HCT116 (cell line): ENCODE data around the gene PBXIP1. TPM values are rescaled to one million over a fixed set of nuclear protein-coding genes. Genes with fewer than 3 reads are reported as not detected.

ENCODE experiments used
- ATAC-seq: fragments of 200-7000 bp; cut with Tn5 transposase; 2 replicates; pipeline ENCODE4 v1.9.1; 2020; ENCODE audit warnings: mild to moderate bottlenecking, moderate library complexity
- BruUV-seq: library from RNA; stranded (reverse); fragments of 400-500 nt; replicated peaks from 2 replicates; lab custom pipeline; 2021; lab: Mats Ljungman, UMichigan
- CTCF ChIA-PET: fragments of 300-600 bp; sonication (Branson Sonifier 250); formaldehyde crosslinking; loops from one replicate; lab custom pipeline; 2021; ENCODE audit warnings: antibody characterized with exemption; lab: Charles Lee
- POLR2A ChIA-PET: fragments of 300-600, 350-600 bp; sonication (Branson Sonifier 250); formaldehyde crosslinking; loops from one replicate; lab custom pipeline; 2021; ENCODE audit warnings: antibody characterized with exemption; lab: Charles Lee
- RAD21 ChIA-PET, 2 experiments: fragments of 300-600 bp; sonication (Branson Sonifier 250); formaldehyde crosslinking; loops; one replicate each; lab custom pipeline; 2023; ENCODE audit warnings: low total read pairs in 2 of 2; ENCODE audit not compliant: uncharacterized antibody in 2 of 2, unreplicated experiment in 2 of 2, low non-redundant PET in 1 of 2; lab: Charles Lee
- DNase-seq: peaks from one replicate; pipeline ENCODE4 v3.0.0-alpha.2; 2010; ENCODE audit warnings: low read depth, low spot score
- H2AFZ ChIP-seq: fragments of 200-600 bp; shearing (Covaris generic), sonication (generic); 2 replicates; pipeline ENCODE4 v1.6.1; 2017; ENCODE audit warnings: low read depth, mixed run types, mixed read lengths, antibody characterized with exemption, low read length; ENCODE audit not compliant: poor library complexity, severe bottlenecking
- H3K27ac ChIP-seq: 2 replicates; pipeline ENCODE4 v1.5.1; 2012; ENCODE audit warnings: low read depth, low read length
- H3K27me3 ChIP-seq: fragments of 200-600 bp; sonication (generic); 2 replicates; pipeline ENCODE4 v1.6.1; 2016; ENCODE audit warnings: mixed run types, low read length, mixed read lengths; ENCODE audit not compliant: insufficient read depth
- H3K36me3 ChIP-seq, 2 experiments: fragments of 200-500 bp in 1 of 2; fragments of 200-600 bp in 1 of 2; sonication (Bioruptor generic) in 1 of 2; sonication (generic) in 1 of 2; 2 replicates each; pipeline versions ENCODE4 v1.5.1 to v1.6.1; 2014 to 2016; ENCODE audit warnings: low read length in 2 of 2, inconsistent platforms in 1 of 2, mixed read lengths in 1 of 2, mixed run types in 1 of 2; ENCODE audit not compliant: insufficient read depth in 2 of 2, control insufficient read depth in 1 of 2
- H3K4me1 ChIP-seq, 2 experiments: fragments of 200-600 bp in 1 of 2; sonication (generic) in 1 of 2; 2 replicates each; pipeline versions ENCODE4 v1.5.1 to v1.6.1; 2012 to 2017; ENCODE audit warnings: low read length in 2 of 2, inconsistent platforms in 1 of 2, mild to moderate bottlenecking in 1 of 2, mixed read lengths in 1 of 2, mixed run types in 1 of 2, moderate library complexity in 1 of 2; ENCODE audit not compliant: insufficient read depth in 2 of 2, control insufficient read depth in 1 of 2
- H3K4me2 ChIP-seq: fragments of 200-600 bp; sonication (generic); 2 replicates; pipeline ENCODE4 v1.6.1; 2017; ENCODE audit warnings: mixed run types, low read length, mixed read lengths
- H3K4me3 ChIP-seq, 2 experiments: fragments of 200-600 bp in 1 of 2; sonication (generic) in 1 of 2; replicated peaks in 1 of 2; 2 replicates each; pipeline ENCODE4 v1.5.1; 2011 to 2016; ENCODE audit warnings: low read length in 2 of 2, control low read depth in 1 of 2, low read depth in 1 of 2, mild to moderate bottlenecking in 1 of 2, mixed read lengths in 1 of 2, mixed run types in 1 of 2
- H3K79me2 ChIP-seq: fragments of 200-600 bp; sonication (generic); 2 replicates; pipeline ENCODE4 v1.6.1; 2017; ENCODE audit warnings: mild to moderate bottlenecking, mixed run types, low read length, moderate library complexity, mixed read lengths; ENCODE audit not compliant: insufficient read depth
- H3K9ac ChIP-seq: fragments of 200-600 bp; sonication (generic); 2 replicates; pipeline ENCODE4 v1.6.1; 2016; ENCODE audit warnings: low read length, mixed read lengths
- H3K9me2 ChIP-seq: fragments of 200-600 bp; sonication (generic), shearing (Covaris generic); 2 replicates; pipeline ENCODE4 v1.6.1; 2017; ENCODE audit warnings: mixed run types, mild to moderate bottlenecking, moderate library complexity; ENCODE audit not compliant: insufficient read depth
- H3K9me3 ChIP-seq, 2 experiments: fragments of 200-500 bp in 1 of 2; fragments of 200-600 bp in 1 of 2; sonication (Bioruptor generic) in 1 of 2; sonication (generic) in 1 of 2; 2 replicates each; pipeline ENCODE4 v1.6.1; 2014 to 2017; ENCODE audit warnings: low read length in 2 of 2, mixed read lengths in 2 of 2, inconsistent platforms in 1 of 2, low read depth in 1 of 2, mild to moderate bottlenecking in 1 of 2, mixed run types in 1 of 2, moderate library complexity in 1 of 2; ENCODE audit not compliant: control insufficient read depth in 1 of 2, insufficient read depth in 1 of 2
- H4K20me1 ChIP-seq: fragments of 200-600 bp; sonication (generic), shearing (Covaris generic); 2 replicates; pipeline ENCODE4 v1.6.1; 2017; ENCODE audit warnings: mixed run types, mild to moderate bottlenecking, moderate library complexity; ENCODE audit not compliant: insufficient read depth
- CBX3 ChIP-seq: IDR thresholded peaks from 2 replicates; pipeline ENCODE4 v1.6.1; 2012; ENCODE audit warnings: low read depth
- ELF1 ChIP-seq: IDR thresholded peaks from 2 replicates; pipeline ENCODE4 v1.6.1; 2012; ENCODE audit warnings: low read depth, borderline replicate concordance
- EZH2 ChIP-seq: fragments of 200-600 bp; sonication (generic); IDR thresholded peaks from 2 replicates; pipeline ENCODE4 v1.6.1; 2017; ENCODE audit warnings: antibody characterized with exemption, mixed run types
- FOSL1 ChIP-seq: IDR thresholded peaks from 2 replicates; pipeline ENCODE4 v1.6.1; 2012; ENCODE audit warnings: low read depth
- JUND ChIP-seq: IDR thresholded peaks from 2 replicates; pipeline ENCODE4 v1.6.1; 2012
- POLR2AphosphoS5 ChIP-seq: IDR thresholded peaks from 2 replicates; pipeline ENCODE4 v1.6.1; 2011; ENCODE audit warnings: mild to moderate bottlenecking, low read depth, low read length, moderate library complexity
- SRF ChIP-seq: IDR thresholded peaks from 2 replicates; pipeline ENCODE4 v1.6.1; 2012; ENCODE audit warnings: low read depth
- TCF7L2 ChIP-seq: IDR thresholded peaks from 2 replicates; pipeline ENCODE4 v1.7.0; 2011; ENCODE audit warnings: borderline replicate concordance, inconsistent platforms; ENCODE audit not compliant: insufficient read depth, insufficient read length; ENCODE audit errors: extremely low read depth
- ZNF274 ChIP-seq: fragments of 200-500 bp; sonication (Bioruptor generic); IDR thresholded peaks from 2 replicates; pipeline ENCODE4 v1.6.1; 2014; ENCODE audit warnings: mild to moderate bottlenecking, low read depth, low read length, inconsistent platforms
- intact Hi-C: fragments of 100-400 bp; cut with micrococcal nuclease; formaldehyde crosslinking; loops from 2 replicates; pipeline ENCODE4 v1.10.0; 2022
- total RNA-seq: library from RNA; stranded (reverse); gene quantifications from one replicate; pipeline ENCODE4 v1.2.1, GENCODE V29; 2021; ENCODE audit not compliant: unreplicated experiment
- TF ChIP-seq, protein P1 (sequence below): IDR thresholded peaks from 2 replicates; pipeline ENCODE4 v1.6.1; 2012
- TF ChIP-seq, protein P2 (sequence below): IDR thresholded peaks from 2 replicates; pipeline ENCODE4 v1.6.1; 2011; ENCODE audit warnings: mild to moderate bottlenecking, low read length, moderate library complexity; ENCODE audit not compliant: insufficient replicate concordance; ENCODE audit errors: extremely low read depth
- TF ChIP-seq, protein P3 (sequence below): IDR thresholded peaks from 2 replicates; pipeline ENCODE4 v1.6.1; 2012; ENCODE audit warnings: low read depth

The PBXIP1 gene
- total RNA-seq, 1 experiment from 2014 or later: 12.6 TPM

DNA sequence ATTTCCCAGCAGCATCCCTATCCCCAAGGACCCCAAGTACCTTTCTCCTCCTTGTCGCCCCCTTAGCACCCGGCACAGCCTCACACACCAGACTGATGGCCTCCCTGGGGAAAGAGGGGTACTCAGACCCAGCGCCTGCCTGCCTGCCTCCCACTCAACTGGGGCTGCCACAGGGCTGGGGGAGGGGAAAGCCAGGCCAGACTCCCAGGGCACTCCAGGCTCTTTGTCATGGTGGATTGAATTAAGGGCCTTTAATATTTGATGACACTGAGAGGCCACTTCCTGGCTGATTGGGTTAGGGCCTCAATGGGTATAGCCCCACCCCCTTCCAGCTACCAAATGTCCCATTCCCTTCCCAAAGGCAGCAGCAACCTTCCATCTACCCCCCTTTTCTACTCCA is 12.8 kb upstream of the PBXIP1 start:
- ATAC-seq: no peak
- ChIA-PET CTCF (no interaction called here), RAD21 (no interaction called here), POLR2A (no interaction called here)
- Histone ChIP-seq H3K4me3 (no peak overlapping the region), H3K9ac (no peak overlapping the region; the same call in 1 of the 2 replicates), H3K4me1 (peaks cover 33 to 61% of the 10 kb centered on the region in 2 experiments), H2AFZ (no peak overlapping the region), H3K79me2 (peaks cover 80% of the 10 kb centered on the region), H3K9me3 (no peaks in the 10 kb centered on the region), H4K20me1 (no peaks in the 10 kb centered on the region), H3K36me3 (peaks cover 23 to 48% of the 10 kb centered on the region in 2 experiments; a peak in 3 of 4 replicates), H3K27ac (peak overlapping the region; percentile 86; the same call in 1 of the 2 replicates), H3K4me2 (peak overlapping the region; percentile 90; the same call in 1 of the 2 replicates), H3K27me3 (no peaks in the 10 kb centered on the region), H3K9me2 (no peaks in the 10 kb centered on the region)
- TF ChIP-seq FOSL1 (no peak), ELF1 (no peak), CBX3 (no peak), JUND (no peak), POLR2AphosphoS5 (no peak), ZNF274 (no peak), EZH2 (no peak)
- TF ChIP-seq, protein P1, sequence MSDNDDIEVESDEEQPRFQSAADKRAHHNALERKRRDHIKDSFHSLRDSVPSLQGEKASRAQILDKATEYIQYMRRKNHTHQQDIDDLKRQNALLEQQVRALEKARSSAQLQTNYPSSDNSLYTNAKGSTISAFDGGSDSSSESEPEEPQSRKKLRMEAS: no peak
- intact Hi-C loops: no loop called here
- no TSS peak for BruUV-seq
- DNase-seq: no peak

DNA sequence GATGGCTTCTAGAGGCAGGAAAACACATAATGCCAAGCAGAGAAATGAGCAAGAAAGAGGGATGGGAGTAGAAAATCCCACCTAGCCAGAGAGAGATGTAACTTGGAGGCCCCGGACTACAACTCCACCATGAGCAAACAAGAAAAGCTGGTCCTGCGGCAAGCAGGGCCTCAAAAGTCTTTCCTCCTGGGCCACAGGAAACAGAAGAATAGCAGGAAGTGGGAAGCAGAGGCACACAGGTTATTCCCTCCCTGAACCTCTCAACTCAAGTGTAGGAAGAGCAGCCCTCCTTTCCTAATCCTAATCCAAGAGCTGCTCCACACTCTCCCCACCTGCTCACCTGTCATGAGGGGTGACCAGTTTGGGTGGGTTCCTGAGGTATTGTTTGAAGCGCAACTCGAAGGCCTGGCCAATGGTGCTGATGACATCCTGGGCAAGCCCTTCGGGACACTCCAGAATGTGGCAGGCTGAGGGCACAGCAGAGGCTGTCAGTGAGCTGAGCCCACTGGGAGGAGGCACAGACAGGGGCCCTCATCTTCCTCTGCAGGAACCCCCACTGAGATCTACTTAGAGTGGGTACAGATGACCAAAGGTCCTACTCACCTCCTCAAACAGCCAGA is 11.5 kb upstream of the PBXIP1 start:
- Histone ChIP-seq H3K27ac (no peak overlapping the region), H3K4me2 (no peak overlapping the region), H3K36me3 (peaks cover 26 to 55% of the 10 kb centered on the region in 2 experiments; a peak in 3 of 4 replicates), H3K9ac (no peak overlapping the region), H3K79me2 (peaks cover 70% of the 10 kb centered on the region), H3K9me3 (no peaks in the 10 kb centered on the region), H3K9me2 (no peaks in the 10 kb centered on the region), H3K4me1 (peaks cover 35 to 60% of the 10 kb centered on the region in 2 experiments), H3K4me3 (no peak overlapping the region), H3K27me3 (no peaks in the 10 kb centered on the region), H2AFZ (no peak overlapping the region), H4K20me1 (no peaks in the 10 kb centered on the region)
- ChIA-PET RAD21 (no interaction called here), POLR2A (no interaction called here), CTCF (no interaction called here)
- BruUV-seq: no TSS peak
- TF ChIP-seq, protein P2, sequence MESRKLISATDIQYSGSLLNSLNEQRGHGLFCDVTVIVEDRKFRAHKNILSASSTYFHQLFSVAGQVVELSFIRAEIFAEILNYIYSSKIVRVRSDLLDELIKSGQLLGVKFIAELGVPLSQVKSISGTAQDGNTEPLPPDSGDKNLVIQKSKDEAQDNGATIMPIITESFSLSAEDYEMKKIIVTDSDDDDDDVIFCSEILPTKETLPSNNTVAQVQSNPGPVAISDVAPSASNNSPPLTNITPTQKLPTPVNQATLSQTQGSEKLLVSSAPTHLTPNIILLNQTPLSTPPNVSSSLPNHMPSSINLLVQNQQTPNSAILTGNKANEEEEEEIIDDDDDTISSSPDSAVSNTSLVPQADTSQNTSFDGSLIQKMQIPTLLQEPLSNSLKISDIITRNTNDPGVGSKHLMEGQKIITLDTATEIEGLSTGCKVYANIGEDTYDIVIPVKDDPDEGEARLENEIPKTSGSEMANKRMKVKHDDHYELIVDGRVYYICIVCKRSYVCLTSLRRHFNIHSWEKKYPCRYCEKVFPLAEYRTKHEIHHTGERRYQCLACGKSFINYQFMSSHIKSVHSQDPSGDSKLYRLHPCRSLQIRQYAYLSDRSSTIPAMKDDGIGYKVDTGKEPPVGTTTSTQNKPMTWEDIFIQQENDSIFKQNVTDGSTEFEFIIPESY: no peak
- no peak for TF ChIP-seq CBX3
- TF ChIP-seq TCF7L2: no peak
- no peak for TF ChIP-seq SRF
- TF ChIP-seq, protein P3, sequence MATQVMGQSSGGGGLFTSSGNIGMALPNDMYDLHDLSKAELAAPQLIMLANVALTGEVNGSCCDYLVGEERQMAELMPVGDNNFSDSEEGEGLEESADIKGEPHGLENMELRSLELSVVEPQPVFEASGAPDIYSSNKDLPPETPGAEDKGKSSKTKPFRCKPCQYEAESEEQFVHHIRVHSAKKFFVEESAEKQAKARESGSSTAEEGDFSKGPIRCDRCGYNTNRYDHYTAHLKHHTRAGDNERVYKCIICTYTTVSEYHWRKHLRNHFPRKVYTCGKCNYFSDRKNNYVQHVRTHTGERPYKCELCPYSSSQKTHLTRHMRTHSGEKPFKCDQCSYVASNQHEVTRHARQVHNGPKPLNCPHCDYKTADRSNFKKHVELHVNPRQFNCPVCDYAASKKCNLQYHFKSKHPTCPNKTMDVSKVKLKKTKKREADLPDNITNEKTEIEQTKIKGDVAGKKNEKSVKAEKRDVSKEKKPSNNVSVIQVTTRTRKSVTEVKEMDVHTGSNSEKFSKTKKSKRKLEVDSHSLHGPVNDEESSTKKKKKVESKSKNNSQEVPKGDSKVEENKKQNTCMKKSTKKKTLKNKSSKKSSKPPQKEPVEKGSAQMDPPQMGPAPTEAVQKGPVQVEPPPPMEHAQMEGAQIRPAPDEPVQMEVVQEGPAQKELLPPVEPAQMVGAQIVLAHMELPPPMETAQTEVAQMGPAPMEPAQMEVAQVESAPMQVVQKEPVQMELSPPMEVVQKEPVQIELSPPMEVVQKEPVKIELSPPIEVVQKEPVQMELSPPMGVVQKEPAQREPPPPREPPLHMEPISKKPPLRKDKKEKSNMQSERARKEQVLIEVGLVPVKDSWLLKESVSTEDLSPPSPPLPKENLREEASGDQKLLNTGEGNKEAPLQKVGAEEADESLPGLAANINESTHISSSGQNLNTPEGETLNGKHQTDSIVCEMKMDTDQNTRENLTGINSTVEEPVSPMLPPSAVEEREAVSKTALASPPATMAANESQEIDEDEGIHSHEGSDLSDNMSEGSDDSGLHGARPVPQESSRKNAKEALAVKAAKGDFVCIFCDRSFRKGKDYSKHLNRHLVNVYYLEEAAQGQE: no peak
- no peak for DNase-seq
- ATAC-seq: no peak
- intact Hi-C loops: no loop called here
